ENCODE data around the gene ZNF831.

The ZNF831 gene

DNA sequence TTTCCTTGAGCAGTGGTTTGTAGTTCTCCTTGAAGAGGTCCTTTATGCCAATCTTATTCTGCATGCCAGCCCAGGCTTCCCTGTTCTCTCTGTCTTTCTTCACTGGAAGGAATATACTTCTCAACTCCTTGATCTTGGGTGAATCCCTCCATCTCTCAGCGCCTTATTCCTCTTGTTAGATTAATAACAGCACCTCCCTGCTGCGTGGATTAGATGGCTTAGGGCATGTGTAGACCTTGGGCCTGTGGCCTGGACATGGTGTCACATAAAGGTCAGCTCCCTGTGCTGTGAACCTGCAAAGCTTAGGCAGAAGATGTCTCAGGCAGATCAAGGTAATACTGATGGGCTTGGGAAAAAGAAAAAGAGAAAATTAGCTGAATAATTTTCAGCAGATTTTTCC is 18.3 kb downstream of the ZNF831 start:
- Histone ChIP-seq H3K27me3 (ENCODE audit: insufficient read depth, low read depth, severe bottlenecking) (no peaks in the 10 kb centered on the region), H3K27ac (no peak overlapping the region), H3K36me3 (no peaks in the 10 kb centered on the region), H3K9me3 (ENCODE audit: severe bottlenecking) (peaks cover 7% of the 10 kb centered on the region), H3K4me3 (ENCODE audit: low read depth, low read length) (no peak overlapping the region)
- TF ChIP-seq, protein P1, sequence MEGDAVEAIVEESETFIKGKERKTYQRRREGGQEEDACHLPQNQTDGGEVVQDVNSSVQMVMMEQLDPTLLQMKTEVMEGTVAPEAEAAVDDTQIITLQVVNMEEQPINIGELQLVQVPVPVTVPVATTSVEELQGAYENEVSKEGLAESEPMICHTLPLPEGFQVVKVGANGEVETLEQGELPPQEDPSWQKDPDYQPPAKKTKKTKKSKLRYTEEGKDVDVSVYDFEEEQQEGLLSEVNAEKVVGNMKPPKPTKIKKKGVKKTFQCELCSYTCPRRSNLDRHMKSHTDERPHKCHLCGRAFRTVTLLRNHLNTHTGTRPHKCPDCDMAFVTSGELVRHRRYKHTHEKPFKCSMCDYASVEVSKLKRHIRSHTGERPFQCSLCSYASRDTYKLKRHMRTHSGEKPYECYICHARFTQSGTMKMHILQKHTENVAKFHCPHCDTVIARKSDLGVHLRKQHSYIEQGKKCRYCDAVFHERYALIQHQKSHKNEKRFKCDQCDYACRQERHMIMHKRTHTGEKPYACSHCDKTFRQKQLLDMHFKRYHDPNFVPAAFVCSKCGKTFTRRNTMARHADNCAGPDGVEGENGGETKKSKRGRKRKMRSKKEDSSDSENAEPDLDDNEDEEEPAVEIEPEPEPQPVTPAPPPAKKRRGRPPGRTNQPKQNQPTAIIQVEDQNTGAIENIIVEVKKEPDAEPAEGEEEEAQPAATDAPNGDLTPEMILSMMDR (IDR thresholded peaks at IDR 0.05; ENCODE audit: low read depth, low read length) = no peak
- DNase-seq = peak; percentile 64

DNA sequence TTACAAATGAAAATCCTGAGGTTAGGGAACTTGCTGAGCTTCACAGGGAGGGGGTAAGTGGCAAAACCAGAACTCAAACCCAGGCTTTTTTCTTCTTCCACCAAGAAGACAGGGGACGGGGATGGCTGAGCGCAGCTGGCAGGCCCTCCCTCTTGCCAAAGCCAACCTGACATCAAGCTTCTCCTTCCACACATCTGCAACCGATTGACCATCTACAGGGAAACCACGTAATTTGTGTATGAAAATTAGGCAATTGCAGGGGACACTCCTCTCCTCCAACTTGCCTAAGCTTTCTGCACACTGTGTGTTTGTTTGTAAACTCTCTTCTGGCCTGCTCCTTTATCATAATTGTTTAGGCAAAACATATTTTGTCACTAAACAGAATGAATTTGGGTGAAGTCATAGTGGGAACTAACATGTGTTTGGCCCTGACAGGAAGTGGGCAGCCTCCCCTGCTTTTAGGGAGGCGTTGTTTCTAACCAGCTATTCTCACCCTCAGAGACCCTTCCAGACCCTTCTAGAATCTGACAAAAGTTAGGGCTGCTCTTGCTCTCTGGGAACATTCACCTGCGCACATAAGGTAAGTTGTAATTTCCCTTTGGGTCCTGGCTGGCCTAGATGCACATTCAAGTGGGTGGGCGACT is 18.9 kb downstream of the ZNF831 start:
- Histone ChIP-seq H3K4me3 (ENCODE audit: low read depth, low read length) (no peak overlapping the region), H3K9me3 (ENCODE audit: severe bottlenecking) (peaks cover 7% of the 10 kb centered on the region), H3K27ac (0 out of 2 replicates have a peak overlapping the region, but pooled peaks have one; percentile 18), H3K27me3 (ENCODE audit: insufficient read depth, low read depth, severe bottlenecking) (no peaks in the 10 kb centered on the region), H3K36me3 (no peaks in the 10 kb centered on the region)
- DNase-seq = no peak
- TF ChIP-seq, protein P1 (IDR thresholded peaks at IDR 0.05; ENCODE audit: low read depth, low read length) = no peak

DNA sequence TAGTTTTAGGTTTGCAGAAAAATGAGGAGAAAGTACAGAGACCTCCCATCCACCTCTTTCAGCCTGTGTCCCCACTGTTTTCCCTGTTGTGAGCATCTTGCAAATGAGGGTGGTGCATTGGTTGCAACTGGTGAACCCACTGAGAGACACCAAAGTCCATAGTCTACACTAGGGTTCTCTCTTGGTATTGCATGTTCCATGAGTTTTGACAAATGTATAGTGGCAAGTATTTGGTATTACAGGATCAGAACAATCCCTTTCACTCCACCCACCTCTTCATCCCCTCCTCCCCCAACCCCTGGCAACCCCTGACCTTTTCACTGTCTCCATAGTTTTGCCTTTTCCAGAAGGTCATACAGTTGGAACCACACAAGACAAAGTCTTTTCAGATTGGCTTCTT is 20.1 kb downstream of the ZNF831 start:
- TF ChIP-seq, protein P1 (IDR thresholded peaks at IDR 0.05; ENCODE audit: low read depth, low read length) = no peak
- Histone ChIP-seq H3K9me3 (ENCODE audit: severe bottlenecking) (peaks cover 7% of the 10 kb centered on the region), H3K27ac (no peak overlapping the region), H3K27me3 (ENCODE audit: insufficient read depth, low read depth, severe bottlenecking) (no peaks in the 10 kb centered on the region), H3K4me3 (ENCODE audit: low read depth, low read length) (no peak overlapping the region), H3K36me3 (no peaks in the 10 kb centered on the region)
- no peak for DNase-seq

DNA sequence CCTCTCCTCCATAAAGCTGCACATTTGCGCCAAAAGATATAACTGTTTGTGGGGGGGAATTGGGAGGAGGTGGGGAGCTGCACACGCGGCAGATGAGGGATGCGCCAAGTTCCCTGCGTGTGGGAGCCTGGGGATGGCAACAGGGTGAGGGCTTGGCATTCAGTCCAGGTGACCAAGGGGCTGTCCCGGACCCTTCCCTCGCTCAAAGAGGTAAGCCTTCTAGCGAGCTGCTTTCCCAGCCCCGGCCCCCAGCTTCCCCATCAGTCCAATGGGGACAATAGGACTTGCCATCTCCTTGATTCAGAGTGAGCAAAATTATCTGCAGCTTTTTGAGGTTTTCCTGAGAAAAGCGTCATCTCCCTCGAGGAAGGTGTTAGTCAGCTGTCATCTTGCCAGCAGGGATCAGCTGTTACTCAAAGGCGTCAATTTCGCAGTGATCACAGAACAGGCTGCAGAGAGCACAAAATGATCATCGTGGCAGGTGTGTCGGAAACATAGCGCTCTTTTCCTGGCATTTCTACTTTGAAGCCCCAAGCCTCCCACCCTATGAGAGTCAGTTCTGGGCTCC is 21.3 kb downstream of the ZNF831 start:
- DNase-seq = no peak
- no peak overlapping the region for H3K27ac ChIP-seq
- no peaks in the 10 kb centered on the region for H3K27me3 ChIP-seq (ENCODE audit: insufficient read depth, low read depth, severe bottlenecking)
- H3K4me3 ChIP-seq (ENCODE audit: low read depth, low read length) = no peak overlapping the region
- TF ChIP-seq, protein P1 (IDR thresholded peaks at IDR 0.05; ENCODE audit: low read depth, low read length) = no peak
- H3K9me3 ChIP-seq (ENCODE audit: severe bottlenecking) = peaks cover 7% of the 10 kb centered on the region
- H3K36me3 ChIP-seq = no peaks in the 10 kb centered on the region

DNA sequence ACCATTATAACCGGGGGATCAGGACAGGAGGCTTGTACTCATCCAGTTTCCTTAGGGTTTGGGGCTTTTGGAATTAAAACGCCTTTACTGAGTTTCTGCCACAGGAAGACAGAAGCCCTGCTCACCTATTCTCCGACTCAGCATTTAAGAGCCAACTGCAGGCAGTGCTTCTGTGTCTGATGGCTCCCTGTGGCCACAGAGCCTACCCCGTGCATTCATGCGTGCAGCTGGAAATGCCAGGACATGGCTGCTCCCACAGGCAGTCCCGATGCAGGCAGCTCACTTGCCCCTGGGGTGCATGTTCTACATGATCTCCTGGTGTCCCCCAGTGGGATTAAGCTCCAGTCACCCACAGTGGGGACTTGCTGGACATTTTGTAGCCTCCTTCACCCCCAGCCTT is 22.2 kb downstream of the ZNF831 start:
- Histone ChIP-seq H3K9me3 (ENCODE audit: severe bottlenecking) (peaks cover 4% of the 10 kb centered on the region), H3K27me3 (ENCODE audit: insufficient read depth, low read depth, severe bottlenecking) (no peaks in the 10 kb centered on the region), H3K36me3 (no peaks in the 10 kb centered on the region), H3K4me3 (ENCODE audit: low read depth, low read length) (no peak overlapping the region), H3K27ac (no peak overlapping the region)
- TF ChIP-seq, protein P1 (IDR thresholded peaks at IDR 0.05; ENCODE audit: low read depth, low read length) = no peak
- DNase-seq = no peak

DNA sequence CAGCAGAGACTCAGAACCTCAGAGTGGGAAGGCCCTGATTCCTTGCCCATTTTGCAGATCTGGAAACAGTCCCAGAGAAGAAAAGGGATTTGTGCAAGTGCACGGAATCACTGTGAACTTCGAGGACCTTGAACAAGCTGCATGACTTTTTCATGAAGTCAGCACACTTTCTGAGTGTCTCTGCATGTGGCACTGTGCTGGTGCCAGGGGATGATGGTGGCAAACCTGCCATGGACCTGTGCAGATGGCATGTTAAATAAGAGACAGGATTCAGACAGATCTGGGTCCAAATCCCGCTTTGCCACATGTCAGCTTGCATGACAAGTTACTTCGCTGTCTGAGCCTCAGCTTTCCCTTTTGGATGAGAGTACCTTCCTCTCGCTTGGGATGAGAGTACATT is 26.8 kb downstream of the ZNF831 start:
- no peaks in the 10 kb centered on the region for H3K27me3 ChIP-seq (ENCODE audit: insufficient read depth, low read depth, severe bottlenecking)
- no peak overlapping the region for H3K4me3 ChIP-seq (ENCODE audit: low read depth, low read length)
- DNase-seq = no peak
- no peaks in the 10 kb centered on the region for H3K36me3 ChIP-seq
- TF ChIP-seq, protein P1 (IDR thresholded peaks at IDR 0.05; ENCODE audit: low read depth, low read length) = no peak
- H3K9me3 ChIP-seq (ENCODE audit: severe bottlenecking) = no peaks in the 10 kb centered on the region
- H3K27ac ChIP-seq = no peak overlapping the region

Measured in WERI-Rb-1 (cell line).